Effector CD4-positive, alpha-beta T cell (primary cell): ENCODE results near the gene DDHD1.
"Not testable (repeated sequence)": the region's sequence is repeated elsewhere in the genome, so short reads cannot be mapped to it uniquely, and the experiment has no call there.

Experiments
- DNase-seq: peaks from one replicate; pipeline ENCODE4 v3.0.0-alpha.2; 2020

DDHD1 gene

GRCh38 chr14:53103636-53104340 lies 49.3 kb downstream of the DDHD1 start:
- no peak for DNase-seq

GRCh38 chr14:53093206-53093605 lies 59.9 kb downstream of the DDHD1 start:
- DNase-seq, result no peak

- DNase-seq, result no peak
Observed at GRCh38 chr14:53090853-53091252, 62.3 kb downstream of the DDHD1 start.

GRCh38 chr14:53084954-53085353 lies 68.2 kb downstream of the DDHD1 start:
- not testable (repeated sequence) for DNase-seq

- DNase-seq, result no peak
Observed at GRCh38 chr14:53064475-53064874, 88.6 kb downstream of the DDHD1 start.

- DNase-seq, result no peak
Observed at GRCh38 chr14:53062856-53063255, 90.3 kb downstream of the DDHD1 start.

GRCh38 chr14:53060046-53060445 lies 93.1 kb downstream of the DDHD1 start:
- no peak for DNase-seq

GRCh38 chr14:53055003-53055402 lies 98.1 kb downstream of the DDHD1 start:
- no peak for DNase-seq

GRCh38 chr14:53054457-53054856 lies 98.7 kb downstream of the DDHD1 start:
- DNase-seq, result no peak

GRCh38 chr14:53048631-53049030 lies 104.5 kb downstream of the DDHD1 start:
- no peak for DNase-seq

- DNase-seq, result no peak
Observed at GRCh38 chr14:53047307-53048069, 105.6 kb downstream of the DDHD1 start.

GRCh38 chr14:53044486-53044885 lies 108.6 kb downstream of the DDHD1 start:
- no peak for DNase-seq

GRCh38 chr14:53043027-53043581 lies 110.0 kb downstream of the DDHD1 start:
- no peak for DNase-seq

- DNase-seq, result no peak
Observed at GRCh38 chr14:53042480-53042879, 110.6 kb downstream of the DDHD1 start.

GRCh38 chr14:53041067-53041466 lies 112.1 kb downstream of the DDHD1 start:
- no peak for DNase-seq

GRCh38 chr14:53038629-53039028 lies 114.5 kb downstream of the DDHD1 start:
- no peak for DNase-seq

- DNase-seq, result no peak
Observed at GRCh38 chr14:53037016-53037415, 116.1 kb downstream of the DDHD1 start.

GRCh38 chr14:53035336-53036210 lies 117.5 kb downstream of the DDHD1 start:
- DNase-seq, result no peak

- no peak for DNase-seq
Observed at GRCh38 chr14:53034688-53035230, 118.4 kb downstream of the DDHD1 start.

- no peak for DNase-seq
Observed at GRCh38 chr14:53034036-53034435, 119.1 kb downstream of the DDHD1 start.

GRCh38 chr14:53032838-53033390 lies 120.2 kb downstream of the DDHD1 start:
- no peak for DNase-seq

- DNase-seq, result no peak
Observed at GRCh38 chr14:53032161-53032803, 120.8 kb downstream of the DDHD1 start.
